Mesenchymal stem cell (in vitro differentiated cells and primary cell): ENCODE measurements around the gene SHCBP1.

Experiments used
- DNase-seq: peaks from one replicate; pipeline ENCODE4 v3.0.0-alpha.2; 2013
- H2AFZ ChIP-seq: one replicate; pipeline ENCODE4 v1.6.1; 2013; ENCODE audit warnings: low read depth, mild to moderate bottlenecking, control low read depth, inconsistent platforms, low read length, moderate library complexity
- H2AK5ac ChIP-seq: 2 replicates; pipeline ENCODE4 v1.6.1; 2013; ENCODE audit warnings: low read length, moderate library complexity, mild to moderate bottlenecking, inconsistent platforms; ENCODE audit not compliant: severe bottlenecking
- H2BK120ac ChIP-seq: one replicate; pipeline ENCODE4 v1.6.1; 2013; ENCODE audit warnings: low read depth, mild to moderate bottlenecking, inconsistent platforms, low read length, moderate library complexity
- H2BK12ac ChIP-seq, 2 experiments: one replicate each; pipeline ENCODE4 v1.6.1; 2013; ENCODE audit warnings: inconsistent platforms in 2 of 2, low read length in 2 of 2, mild to moderate bottlenecking in 2 of 2, moderate library complexity in 2 of 2, control low read depth in 1 of 2
- H2BK15ac ChIP-seq: one replicate; pipeline ENCODE4 v1.6.1; 2013; ENCODE audit warnings: mild to moderate bottlenecking, low read depth, inconsistent platforms; ENCODE audit not compliant: poor library complexity, severe bottlenecking
- H2BK5ac ChIP-seq: 2 replicates; pipeline ENCODE4 v1.6.1; 2013; ENCODE audit warnings: low read depth, mild to moderate bottlenecking, low read length, control low read depth, inconsistent platforms; ENCODE audit not compliant: poor library complexity, severe bottlenecking
- H3K14ac ChIP-seq, 2 experiments: one replicate each; pipeline ENCODE4 v1.6.1; 2013; ENCODE audit warnings: inconsistent platforms in 2 of 2, low read length in 2 of 2, control low read depth in 1 of 2, mild to moderate bottlenecking in 1 of 2, moderate library complexity in 1 of 2
- H3K18ac ChIP-seq, 2 experiments: one replicate each; pipeline ENCODE4 v1.6.1; 2013; ENCODE audit warnings: inconsistent platforms in 2 of 2, low read length in 2 of 2, control low read depth in 1 of 2, low read depth in 1 of 2, mild to moderate bottlenecking in 1 of 2
- H3K23ac ChIP-seq, 2 experiments: one replicate each; pipeline ENCODE4 v1.6.1; 2013; ENCODE audit warnings: inconsistent platforms in 2 of 2, low read length in 2 of 2, mild to moderate bottlenecking in 2 of 2, moderate library complexity in 2 of 2, control low read depth in 1 of 2
- H3K27ac ChIP-seq: 2 replicates; pipeline ENCODE4 v1.5.1; 2013; ENCODE audit warnings: mild to moderate bottlenecking, moderate library complexity, low read length, control low read depth, inconsistent platforms; ENCODE audit not compliant: poor library complexity, severe bottlenecking
- H3K27me3 ChIP-seq, 2 experiments: 2 replicates each; pipeline versions ENCODE4 v1.6.1 to v1.7.0; 2013; ENCODE audit warnings: low read length in 2 of 2, mild to moderate bottlenecking in 2 of 2, moderate library complexity in 2 of 2, control low read depth in 1 of 2, inconsistent platforms in 1 of 2; ENCODE audit not compliant: control insufficient read depth in 1 of 2, insufficient read depth in 1 of 2
- H3K36me3 ChIP-seq, 2 experiments: 2 replicates each; pipeline versions ENCODE4 v1.6.1 to v1.7.0; 2013; ENCODE audit warnings: low read length in 2 of 2, control low read depth in 1 of 2, inconsistent platforms in 1 of 2, low read depth in 1 of 2, mild to moderate bottlenecking in 1 of 2; ENCODE audit not compliant: insufficient read depth in 2 of 2, control insufficient read depth in 1 of 2
- H3K4ac ChIP-seq, 2 experiments: one replicate each; pipeline ENCODE4 v1.6.1; 2013; ENCODE audit warnings: inconsistent platforms in 2 of 2, low read length in 2 of 2, mild to moderate bottlenecking in 2 of 2, moderate library complexity in 2 of 2, control low read depth in 1 of 2, low read depth in 1 of 2
- H3K4me1 ChIP-seq: 2 replicates; pipeline ENCODE4 v1.6.1; 2013; ENCODE audit warnings: low read depth, low read length, control low read depth; ENCODE audit not compliant: control insufficient read depth, insufficient read depth
- H3K4me2 ChIP-seq: 2 replicates; pipeline ENCODE4 v1.6.1; 2013; ENCODE audit warnings: low read length, mild to moderate bottlenecking, inconsistent platforms; ENCODE audit not compliant: poor library complexity, severe bottlenecking
- H3K4me3 ChIP-seq, 2 experiments: 2 replicates each; pipeline versions ENCODE4 v1.5.1 to v1.7.0; 2013; ENCODE audit warnings: low read length in 2 of 2, mild to moderate bottlenecking in 2 of 2, control low read depth in 1 of 2, low read depth in 1 of 2; ENCODE audit not compliant: insufficient read depth in 1 of 2
- H3K79me1 ChIP-seq: replicated peaks from 2 replicates; pipeline ENCODE4 v1.6.1; 2013; ENCODE audit warnings: mild to moderate bottlenecking, control low read depth, low read length, inconsistent platforms; ENCODE audit not compliant: poor library complexity, severe bottlenecking
- H3K9ac ChIP-seq: 2 replicates; pipeline ENCODE4 v1.7.0; 2013; ENCODE audit warnings: mild to moderate bottlenecking, low read length, moderate library complexity
- H3K9me3 ChIP-seq: 2 replicates; pipeline ENCODE4 v1.7.0; 2013; ENCODE audit warnings: mild to moderate bottlenecking, low read length; ENCODE audit not compliant: control insufficient read depth
- H4K8ac ChIP-seq: one replicate; pipeline ENCODE4 v1.6.1; 2013; ENCODE audit warnings: inconsistent platforms, mild to moderate bottlenecking, low read length, moderate library complexity
- H4K91ac ChIP-seq: one replicate; pipeline ENCODE4 v1.6.1; 2013; ENCODE audit warnings: mild to moderate bottlenecking, low read length, inconsistent platforms
- WGBS: methylation state at CpG from one replicate; pipeline ENCODE4 v1.1.7; 2013; ENCODE audit warnings: mixed read lengths; 5-methylcytosine and 5-hydroxymethylcytosine counted together

SHCBP1 gene

DNA sequence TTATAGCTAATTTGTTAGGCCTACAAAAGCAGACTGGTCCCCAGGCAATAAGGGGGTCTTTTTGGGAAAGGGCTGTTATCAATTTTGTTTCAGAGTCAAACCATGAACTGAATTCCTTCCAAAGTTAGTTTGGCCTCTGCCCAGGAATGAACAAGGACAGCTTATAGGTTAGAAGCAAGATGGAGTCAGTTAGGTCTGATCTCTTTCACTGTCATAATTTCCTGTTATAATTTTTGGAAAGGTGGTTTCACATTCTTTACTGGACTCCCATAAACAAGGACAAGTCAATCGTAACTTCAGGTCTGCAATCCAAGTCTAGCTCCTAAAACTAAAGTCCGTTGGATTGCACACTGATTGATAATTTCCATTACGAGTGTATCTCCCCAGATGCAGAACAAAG, 30.1 kb upstream of the SHCBP1 start:
- Histone ChIP-seq H3K79me1 (no peaks in the 10 kb centered on the region), H3K4me1 (peaks cover 2% of the 10 kb centered on the region), H3K36me3 (peaks cover 8 to 11% of the 10 kb centered on the region in 2 experiments), H3K14ac (no peak overlapping the region), H2BK120ac (no peak overlapping the region), H2BK15ac (no peak overlapping the region), H3K4me2 (no peak overlapping the region), H2AFZ (no peak overlapping the region), H4K91ac (no peak overlapping the region), H4K8ac (no peak overlapping the region), H2BK5ac (no peak overlapping the region), H3K27me3 (no peaks in the 10 kb centered on the region), H3K18ac (no peak overlapping the region), H2BK12ac (no peak overlapping the region), H3K23ac (no peak overlapping the region), H3K4ac (no peak overlapping the region), H2AK5ac (no peak overlapping the region), H3K9me3 (no peaks in the 10 kb centered on the region), H3K9ac (no peak overlapping the region), H3K27ac (no peak overlapping the region), H3K4me3 (no peak overlapping the region)
- DNase-seq = no peak
- WGBS = 88% methylated on average over 3 of the region's 3 CpGs

- Histone ChIP-seq H3K14ac (no peak overlapping the region), H2AK5ac (no peak overlapping the region), H3K27me3 (no peaks in the 10 kb centered on the region), H3K27ac (no peak overlapping the region), H2BK12ac (no peak overlapping the region), H3K4ac (no peak overlapping the region), H3K23ac (no peak overlapping the region), H2AFZ (no peak overlapping the region), H4K91ac (no peak overlapping the region), H3K9me3 (no peaks in the 10 kb centered on the region), H2BK15ac (no peak overlapping the region), H4K8ac (no peak overlapping the region), H2BK120ac (no peak overlapping the region), H3K79me1 (no peaks in the 10 kb centered on the region), H3K4me1 (peaks cover 2% of the 10 kb centered on the region), H3K36me3 (peaks cover 4% of the 10 kb centered on the region in 2 experiments), H3K18ac (no peak overlapping the region), H3K4me2 (no peak overlapping the region), H3K4me3 (peak overlapping the region in 1 of 2 experiments; percentile 74), H3K9ac (peak overlapping the region; percentile 87), H2BK5ac (no peak overlapping the region)
- peak; percentile 86 for DNase-seq
- whole genome bisulfite sequencing = 60% methylated on average over 5 of the region's 5 CpGs
These were observed 29.1 kb upstream of the SHCBP1 start for GRCh38 chr16:46650254-46650623.

DNA sequence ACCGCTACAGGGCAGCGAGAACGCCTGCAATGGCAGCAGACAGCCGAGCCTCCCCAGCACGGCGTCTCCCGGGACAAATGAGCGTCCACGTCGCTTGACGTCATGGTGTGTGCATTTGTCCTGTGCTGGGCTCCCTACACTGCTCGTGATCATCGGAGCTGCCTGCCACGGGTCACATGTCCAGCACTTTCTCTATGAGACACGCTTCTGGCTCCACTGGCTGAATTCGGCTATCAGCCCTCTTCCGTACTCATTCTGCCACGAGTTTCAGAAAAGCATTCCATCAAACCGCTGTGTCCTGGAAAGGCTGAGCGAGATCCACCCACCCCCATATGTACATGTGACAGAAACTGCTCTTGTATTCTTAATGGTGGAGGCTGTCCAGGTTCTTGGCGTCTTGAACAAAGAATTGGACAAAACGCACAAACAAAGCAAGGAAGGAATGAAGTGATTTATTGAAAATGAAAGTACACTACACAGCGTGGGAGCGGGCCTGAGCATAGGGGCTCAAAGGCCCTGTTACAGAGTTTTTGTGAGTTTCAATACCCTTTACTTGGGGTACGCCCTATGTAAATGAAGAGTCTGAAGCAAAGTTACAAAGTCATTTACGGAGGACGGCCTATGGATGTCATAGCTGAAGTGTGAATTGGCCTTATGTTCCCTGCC, 28.5 kb upstream of the SHCBP1 start:
- Histone ChIP-seq H3K23ac (no peak overlapping the region), H2AFZ (no peak overlapping the region), H2BK5ac (no peak overlapping the region), H4K91ac (no peak overlapping the region), H3K4me3 (peak overlapping the region in 1 of 2 experiments; percentile 74), H3K4me2 (no peak overlapping the region), H3K4ac (no peak overlapping the region), H2BK120ac (no peak overlapping the region), H2BK12ac (no peak overlapping the region), H3K36me3 (peaks cover 0 to 4% of the 10 kb centered on the region in 2 experiments), H3K79me1 (no peaks in the 10 kb centered on the region), H3K9me3 (no peaks in the 10 kb centered on the region), H3K18ac (no peak overlapping the region), H3K9ac (peak overlapping the region; percentile 87), H3K4me1 (peaks cover 2% of the 10 kb centered on the region), H4K8ac (no peak overlapping the region), H3K27me3 (no peaks in the 10 kb centered on the region), H3K14ac (no peak overlapping the region), H2AK5ac (no peak overlapping the region), H2BK15ac (no peak overlapping the region), H3K27ac (no peak overlapping the region)
- DNase-seq = no peak
- WGBS = 93% methylated on average over 27 of the region's 27 CpGs

DNA sequence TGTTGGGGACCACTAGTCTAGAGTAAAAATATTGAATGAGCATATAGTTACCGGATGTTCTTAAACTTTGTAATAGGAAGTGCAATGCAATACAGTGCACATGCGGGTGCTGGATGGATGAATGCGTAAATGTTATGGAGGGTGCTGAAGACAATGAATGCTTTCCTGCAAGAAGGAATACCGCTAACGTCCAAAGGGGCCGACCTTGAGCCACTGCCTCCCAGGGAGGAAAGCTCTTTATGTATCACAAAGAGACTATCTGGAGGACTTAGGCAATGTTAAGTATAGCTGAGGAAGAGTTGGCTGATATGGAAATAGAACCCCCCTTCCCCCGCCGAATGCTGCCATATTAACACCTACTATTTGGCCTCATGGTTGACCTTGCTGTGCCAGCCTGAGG, 27.5 kb upstream of the SHCBP1 start:
- H2AK5ac ChIP-seq = no peak overlapping the region
- DNase-seq = no peak
- H3K23ac ChIP-seq = no peak overlapping the region
- no peak overlapping the region for H2BK120ac ChIP-seq
- no peaks in the 10 kb centered on the region for H3K9me3 ChIP-seq
- H2BK12ac ChIP-seq = no peak overlapping the region
- H3K9ac ChIP-seq = peak overlapping the region; percentile 87
- H3K4me3 ChIP-seq = no peak overlapping the region
- no peak overlapping the region for H4K91ac ChIP-seq
- 82% methylated on average over 8 of the region's 8 CpGs for WGBS
- H2BK15ac ChIP-seq = no peak overlapping the region
- H3K14ac ChIP-seq = no peak overlapping the region
- peaks cover 0 to 4% of the 10 kb centered on the region in 2 experiments for H3K36me3 ChIP-seq
- no peak overlapping the region for H3K4me2 ChIP-seq
- H3K27ac ChIP-seq = no peak overlapping the region
- no peaks in the 10 kb centered on the region for H3K79me1 ChIP-seq
- H3K27me3 ChIP-seq = no peaks in the 10 kb centered on the region
- H2BK5ac ChIP-seq = no peak overlapping the region
- no peak overlapping the region for H2AFZ ChIP-seq
- H3K4ac ChIP-seq = no peak overlapping the region
- H3K4me1 ChIP-seq = peaks cover 2% of the 10 kb centered on the region
- no peak overlapping the region for H3K18ac ChIP-seq
- no peak overlapping the region for H4K8ac ChIP-seq
